Eye (tissue), 1 donor: Measurements from ENCODE around the gene ELK4.

Experiments used
- DNase-seq: peaks from one replicate; pipeline ENCODE4 v3.0.0-alpha.2; 2015

The ELK4 gene

GRCh38 chr1:205593532-205593931 is 38.3 kb downstream of the ELK4 start:
- DNase-seq, result no peak

- DNase-seq, result no peak
Measured at GRCh38 chr1:205592443-205593003, 39.3 kb downstream of the ELK4 start.

GRCh38 chr1:205591522-205592351 is 40.1 kb downstream of the ELK4 start:
- DNase-seq, result peak; percentile 94

GRCh38 chr1:205590777-205591513 is 40.9 kb downstream of the ELK4 start:
- DNase-seq, result no peak

GRCh38 chr1:205590457-205590768 is 41.4 kb downstream of the ELK4 start:
- no peak for DNase-seq

GRCh38 chr1:205589618-205590456 is 42.0 kb downstream of the ELK4 start:
- no peak for DNase-seq

- no peak for DNase-seq
Measured at GRCh38 chr1:205589046-205589445, 42.8 kb downstream of the ELK4 start.

- DNase-seq, result no peak
Measured at GRCh38 chr1:205588636-205589035, 43.2 kb downstream of the ELK4 start.

GRCh38 chr1:205587581-205587980 is 44.2 kb downstream of the ELK4 start:
- DNase-seq, result no peak

GRCh38 chr1:205585835-205586785 is 45.7 kb downstream of the ELK4 start:
- no peak for DNase-seq

- no peak for DNase-seq
Measured at GRCh38 chr1:205585169-205585834, 46.5 kb downstream of the ELK4 start.

GRCh38 chr1:205584732-205585131 is 47.1 kb downstream of the ELK4 start:
- DNase-seq, result no peak

- no peak for DNase-seq
Measured at GRCh38 chr1:205583461-205584130, 48.2 kb downstream of the ELK4 start.

GRCh38 chr1:205582471-205583291 is 49.1 kb downstream of the ELK4 start:
- no peak for DNase-seq

- DNase-seq, result no peak
Measured at GRCh38 chr1:205582046-205582445, 49.8 kb downstream of the ELK4 start.

- DNase-seq, result no peak
Measured at GRCh38 chr1:205581321-205581980, 50.4 kb downstream of the ELK4 start.

GRCh38 chr1:205580923-205581180 is 51.0 kb downstream of the ELK4 start:
- DNase-seq, result no peak

GRCh38 chr1:205580140-205580922 is 51.5 kb downstream of the ELK4 start:
- DNase-seq, result no peak

- no peak for DNase-seq
Measured at GRCh38 chr1:205579711-205580110, 52.1 kb downstream of the ELK4 start.
